ENCODE data around the gene SYVN1. TPM values are rescaled to one million over a fixed set of nuclear protein-coding genes. Genes with fewer than 3 reads are reported as not detected.

The SYVN1 gene
- total RNA-seq (2022; extraction: Qiagen RNA extraction; ENCODE audit: low read depth), result 27.8 to 43.7 TPM (median 41.1 TPM) in 5 replicates

GRCh38 chr11:65134240-65134951 lies at the start of gene SYVN1:
Gene SYVN1 (minus strand): TSS chr11:65134519. CDS start chr11:65133601, 918 bp downstream.

GRCh38 chr11:65181569-65182257 lies 47.4 kb upstream of the SYVN1 start, which contains the start of gene CAPN1:
Gene CAPN1 (plus strand): TSS chr11:65181928. CDS start chr11:65182702, 774 bp downstream.

GRCh38 chr11:65170058-65170534 lies 35.8 kb upstream of the SYVN1 start, which contains the start of gene SPDYC:
Gene SPDYC (plus strand): TSS chr11:65170233. CDS start chr11:65171358, 1,125 bp downstream.

GRCh38 chr11:65121865-65122696 lies 12.2 kb downstream of the SYVN1 start, which contains the start of the genes FAU and MRPL49:
Gene FAU (minus strand): TSS chr11:65122134. CDS start chr11:65121813, 321 bp downstream.
Gene MRPL49 (plus strand): TSS chr11:65122321. CDS start chr11:65122347, 26 bp downstream.

GRCh38 chr11:65117206-65118096 lies 16.9 kb downstream of the SYVN1 start, which contains the start of gene ZNHIT2:
Gene ZNHIT2 (minus strand): TSS chr11:65117701. CDS start chr11:65117653, 48 bp downstream.

GRCh38 chr11:65111744-65112545 lies 22.4 kb downstream of the SYVN1 start, which contains the start of gene TM7SF2:
Gene TM7SF2 (plus strand): TSS chr11:65111872. CDS start chr11:65112016, 144 bp downstream.

GRCh38 chr11:65095974-65096806 lies 38.1 kb downstream of the SYVN1 start, which contains the start of gene VPS51:
Gene VPS51 (plus strand): TSS chr11:65096214. CDS start chr11:65096251, 37 bp downstream.

GRCh38 chr11:65083834-65084597 lies 50.3 kb downstream of the SYVN1 start, which contains the start of the genes CDCA5 and ZFPL1:
Gene CDCA5 (minus strand): TSS chr11:65084040. CDS start chr11:65083978, 62 bp downstream.
Gene ZFPL1 (plus strand): TSS chr11:65084222. CDS start chr11:65084699, 477 bp downstream.

Other genes with a start within 250 kb of the SYVN1 start
- 13.4 to 25.2 TPM (median 22.4 TPM) in 5 replicates for gene ATG2A, start 217.3 kb downstream of the SYVN1 start, total RNA-seq (2022; extraction: Qiagen RNA extraction; ENCODE audit: low read depth)
- gene PPP2R5B, start 209.8 kb downstream of the SYVN1 start, total RNA-seq (2022; extraction: Qiagen RNA extraction; ENCODE audit: low read depth), result 4.3 to 5.9 TPM (median 4.6 TPM) in 5 replicates
- gene GPHA2, start 198.6 kb downstream of the SYVN1 start, total RNA-seq (2022; extraction: Qiagen RNA extraction; ENCODE audit: low read depth), result not detected in 5 replicates
- not detected in 5 replicates for gene MAJIN, start 162.4 kb downstream of the SYVN1 start, total RNA-seq (2022; extraction: Qiagen RNA extraction; ENCODE audit: low read depth)
- 0.71 to 1.2 TPM (median 0.86 TPM) in 5 replicates for gene BATF2, start 137.5 kb downstream of the SYVN1 start, total RNA-seq (2022; extraction: Qiagen RNA extraction; ENCODE audit: low read depth)
- 168 to 199 TPM (median 191 TPM) in 5 replicates for gene ARL2, start 120.4 kb downstream of the SYVN1 start, total RNA-seq (2022; extraction: Qiagen RNA extraction; ENCODE audit: low read depth)
- 18.6 to 23.3 TPM (median 21.8 TPM) in 5 replicates for gene SNX15, start 107.1 kb downstream of the SYVN1 start, total RNA-seq (2022; extraction: Qiagen RNA extraction; ENCODE audit: low read depth)
- gene SAC3D1, start 93.3 kb downstream of the SYVN1 start, total RNA-seq (2022; extraction: Qiagen RNA extraction; ENCODE audit: low read depth), result 35.9 to 63.7 TPM (median 56.6 TPM) in 5 replicates
- gene NAALADL1, start 76.0 kb downstream of the SYVN1 start, total RNA-seq (2022; extraction: Qiagen RNA extraction; ENCODE audit: low read depth), result not detected in 5 replicates
- 56.3 to 71.6 TPM (median 66.3 TPM) in 5 replicates for gene CDCA5, start 50.5 kb downstream of the SYVN1 start, total RNA-seq (2022; extraction: Qiagen RNA extraction; ENCODE audit: low read depth)
- gene ZFPL1, start 50.3 kb downstream of the SYVN1 start, total RNA-seq (2022; extraction: Qiagen RNA extraction; ENCODE audit: low read depth), result 29.8 to 38.6 TPM (median 32.9 TPM) in 5 replicates
- gene VPS51, start 38.3 kb downstream of the SYVN1 start, total RNA-seq (2022; extraction: Qiagen RNA extraction; ENCODE audit: low read depth), result 51.9 to 62.4 TPM (median 53.8 TPM) in 5 replicates
- 5.2 to 8.7 TPM (median 6.5 TPM) in 5 replicates for gene TM7SF2, start 22.6 kb downstream of the SYVN1 start, total RNA-seq (2022; extraction: Qiagen RNA extraction; ENCODE audit: low read depth)
- gene ZNHIT2, start 16.8 kb downstream of the SYVN1 start, total RNA-seq (2022; extraction: Qiagen RNA extraction; ENCODE audit: low read depth), result 13.4 to 26.8 TPM (median 23.3 TPM) in 5 replicates
- gene FAU, start 12.4 kb downstream of the SYVN1 start, total RNA-seq (2022; extraction: Qiagen RNA extraction; ENCODE audit: low read depth), result 832 to 1,047 TPM (median 993 TPM) in 5 replicates
- 66.5 to 79.9 TPM (median 72.3 TPM) in 5 replicates for gene MRPL49, start 12.2 kb downstream of the SYVN1 start, total RNA-seq (2022; extraction: Qiagen RNA extraction; ENCODE audit: low read depth)
- gene SPDYC, start 35.7 kb upstream of the SYVN1 start, total RNA-seq (2022; extraction: Qiagen RNA extraction; ENCODE audit: low read depth), result not detected in 5 replicates
- 90.5 to 114 TPM (median 104 TPM) in 5 replicates for gene CAPN1, start 47.4 kb upstream of the SYVN1 start, total RNA-seq (2022; extraction: Qiagen RNA extraction; ENCODE audit: low read depth)
- gene POLA2, start 127.4 kb upstream of the SYVN1 start, total RNA-seq (2022; extraction: Qiagen RNA extraction; ENCODE audit: low read depth), result 13.0 to 21.6 TPM (median 16.9 TPM) in 5 replicates
- 12.9 to 17.9 TPM (median 15.8 TPM) in 5 replicates for gene CDC42EP2, start 180.3 kb upstream of the SYVN1 start, total RNA-seq (2022; extraction: Qiagen RNA extraction; ENCODE audit: low read depth)
- 38.9 to 41.1 TPM (median 39.0 TPM) in 5 replicates for gene DPF2, start 199.3 kb upstream of the SYVN1 start, total RNA-seq (2022; extraction: Qiagen RNA extraction; ENCODE audit: low read depth)
- 0.58 to 1.2 TPM (median 0.86 TPM) in 5 replicates for gene TIGD3, start 220.2 kb upstream of the SYVN1 start, total RNA-seq (2022; extraction: Qiagen RNA extraction; ENCODE audit: low read depth)
- 9.8 to 12.9 TPM (median 10.9 TPM) in 5 replicates for gene SLC25A45, start 248.1 kb upstream of the SYVN1 start, total RNA-seq (2022; extraction: Qiagen RNA extraction; ENCODE audit: low read depth)